Immature natural killer cell (primary cell): Measurements from ENCODE around the gene PDGFRB. TPM values are rescaled to one million over a fixed set of nuclear protein-coding genes. Genes with fewer than 3 reads are reported as not detected.

Source experiments
- DNase-seq, 3 donors: peaks; one replicate each; pipeline ENCODE4 v3.0.0; 2022; ENCODE audit warnings: mixed read lengths in 1 of 3
- H3K27ac Mint-ChIP-seq, 6 donors: one replicate each; pipeline ENCODE4 v1.8.0; 2020; ENCODE audit warnings: mixed read lengths in 6 of 6, mild to moderate bottlenecking in 5 of 6, inconsistent platforms in 4 of 6, moderate library complexity in 3 of 6
- H3K27me3 Mint-ChIP-seq, 3 donors: one replicate each; pipeline ENCODE4 v1.8.0; 2020 to 2021; ENCODE audit warnings: low read depth in 3 of 3, mild to moderate bottlenecking in 3 of 3, mixed read lengths in 3 of 3, moderate library complexity in 3 of 3, inconsistent platforms in 1 of 3
- H3K36me3 Mint-ChIP-seq, 3 donors: one replicate each; pipeline ENCODE4 v1.8.0; 2020; ENCODE audit warnings: mixed read lengths in 3 of 3, inconsistent platforms in 2 of 3, mild to moderate bottlenecking in 2 of 3
- H3K4me1 Mint-ChIP-seq, 2 donors: one replicate each; pipeline ENCODE4 v1.8.0; 2020; ENCODE audit warnings: inconsistent platforms in 2 of 2, mild to moderate bottlenecking in 2 of 2, mixed read lengths in 2 of 2, moderate library complexity in 1 of 2
- H3K4me3 Mint-ChIP-seq, 5 donors: one replicate each; pipeline ENCODE4 v1.8.0; 2020; ENCODE audit warnings: mild to moderate bottlenecking in 5 of 5, mixed read lengths in 5 of 5, inconsistent platforms in 3 of 5, moderate library complexity in 3 of 5
- H3K9me3 Mint-ChIP-seq, 6 donors: one replicate each; pipeline ENCODE4 v1.8.0; 2020; ENCODE audit warnings: mild to moderate bottlenecking in 6 of 6, mixed read lengths in 6 of 6, inconsistent platforms in 4 of 6, moderate library complexity in 3 of 6
- polyA plus RNA-seq, 3 donors: library from polyadenylated mRNA; unstranded; fragments of 300-500 nt; fragmentation: Illumina TruSeq; gene quantifications; one replicate each; pipeline ENCODE4 v1.2.3, GENCODE V29; 2021

PDGFRB gene
- polyA plus RNA-seq, 3 donors from 2014 or later: 6.4 to 18.9 (median 7.1) TPM

GRCh38 chr5:150114102-150114641 is 41.5 kb downstream of the PDGFRB start:
- Mint-ChIP-seq H3K4me3 (no peak overlapping the region), H3K27ac (no peak overlapping the region), H3K4me1 (peaks cover 0 to 16% of the 10 kb centered on the region in 2 donors), H3K27me3 (peaks cover 1 to 7% (median 3%) of the 10 kb centered on the region in 3 donors), H3K36me3 (no peaks in the 10 kb centered on the region), H3K9me3 (no peaks in the 10 kb centered on the region)
- DNase-seq: no peak

- H3K27ac Mint-ChIP-seq: no peak overlapping the region
- peaks cover 1 to 7% (median 3%) of the 10 kb centered on the region in 3 donors for H3K27me3 Mint-ChIP-seq
These were observed 42.4 kb downstream of the PDGFRB start for GRCh38 chr5:150113047-150113744.

GRCh38 chr5:150112201-150113046 is 43.2 kb downstream of the PDGFRB start:
- Mint-ChIP-seq H3K4me3 (no peak overlapping the region), H3K27ac (peak overlapping the region in 1 of 6 donors; percentile 10), H3K9me3 (no peaks in the 10 kb centered on the region), H3K4me1 (peaks cover 0 to 16% of the 10 kb centered on the region in 2 donors), H3K27me3 (peaks cover 1 to 9% (median 2%) of the 10 kb centered on the region in 3 donors), H3K36me3 (no peaks in the 10 kb centered on the region)
- DNase-seq: no peak

More at GRCh38 chr5:150113047-150113744, 42.4 kb downstream of the PDGFRB start:
- Mint-ChIP-seq H3K9me3 (no peaks in the 10 kb centered on the region), H3K4me3 (no peak overlapping the region), H3K4me1 (peaks cover 0 to 16% of the 10 kb centered on the region in 2 donors), H3K36me3 (no peaks in the 10 kb centered on the region)
- no peak for DNase-seq

GRCh38 chr5:150111122-150111521 is 44.5 kb downstream of the PDGFRB start:
- Mint-ChIP-seq H3K4me1 (peaks cover 0 to 16% of the 10 kb centered on the region in 2 donors), H3K36me3 (no peaks in the 10 kb centered on the region), H3K4me3 (no peak overlapping the region), H3K27me3 (peaks cover 1 to 9% (median 2%) of the 10 kb centered on the region in 3 donors), H3K27ac (no peak overlapping the region), H3K9me3 (no peaks in the 10 kb centered on the region)
- DNase-seq: no peak

- no peak overlapping the region for H3K27ac Mint-ChIP-seq
- H3K9me3 Mint-ChIP-seq: no peaks in the 10 kb centered on the region
- no peak overlapping the region for H3K4me3 Mint-ChIP-seq
- DNase-seq: no peak
- H3K36me3 Mint-ChIP-seq: no peaks in the 10 kb centered on the region
- peaks cover 0 to 9% (median 2%) of the 10 kb centered on the region in 3 donors for H3K27me3 Mint-ChIP-seq
- peaks cover 0 to 16% of the 10 kb centered on the region in 2 donors for H3K4me1 Mint-ChIP-seq
These were observed 45.7 kb downstream of the PDGFRB start for GRCh38 chr5:150109921-150110320.

GRCh38 chr5:150108711-150109514 is 46.7 kb downstream of the PDGFRB start:
- DNase-seq: no peak
- Mint-ChIP-seq H3K4me3 (no peak overlapping the region), H3K27me3 (peaks cover 0 to 9% (median 2%) of the 10 kb centered on the region in 3 donors), H3K27ac (no peak overlapping the region), H3K9me3 (no peaks in the 10 kb centered on the region), H3K36me3 (no peaks in the 10 kb centered on the region), H3K4me1 (peaks cover 0 to 16% of the 10 kb centered on the region in 2 donors)

GRCh38 chr5:150107909-150108447 is 47.7 kb downstream of the PDGFRB start:
- peak overlapping the region in 1 of 6 donors; percentile 3 for H3K27ac Mint-ChIP-seq
- no peaks in the 10 kb centered on the region for H3K36me3 Mint-ChIP-seq

GRCh38 chr5:150106674-150107426 is 48.8 kb downstream of the PDGFRB start:
- DNase-seq: no peak
- no peaks in the 10 kb centered on the region for H3K36me3 Mint-ChIP-seq
- peak overlapping the region in 1 of 6 donors; percentile 46 for H3K27ac Mint-ChIP-seq
- H3K27me3 Mint-ChIP-seq: peaks cover 2 to 6% (median 4%) of the 10 kb centered on the region in 3 donors
- H3K4me3 Mint-ChIP-seq: no peak overlapping the region
- H3K4me1 Mint-ChIP-seq: peaks cover 0 to 1% of the 10 kb centered on the region in 2 donors
- no peaks in the 10 kb centered on the region for H3K9me3 Mint-ChIP-seq

More at GRCh38 chr5:150107909-150108447, 47.7 kb downstream of the PDGFRB start:
- DNase-seq: no peak
- peaks cover 2 to 9% (median 2%) of the 10 kb centered on the region in 3 donors for H3K27me3 Mint-ChIP-seq
- no peak overlapping the region for H3K4me3 Mint-ChIP-seq
- no peaks in the 10 kb centered on the region for H3K9me3 Mint-ChIP-seq
- H3K4me1 Mint-ChIP-seq: peaks cover 0 to 11% of the 10 kb centered on the region in 2 donors

GRCh38 chr5:150105928-150106615 is 49.6 kb downstream of the PDGFRB start:
- Mint-ChIP-seq H3K4me3 (no peak overlapping the region), H3K27me3 (peaks cover 0 to 8% (median 4%) of the 10 kb centered on the region in 3 donors), H3K4me1 (no peaks in the 10 kb centered on the region), H3K36me3 (no peaks in the 10 kb centered on the region), H3K27ac (no peak overlapping the region), H3K9me3 (no peaks in the 10 kb centered on the region)
- no peak for DNase-seq

GRCh38 chr5:150104550-150104870 is 51.1 kb downstream of the PDGFRB start:
- Mint-ChIP-seq H3K4me3 (no peak overlapping the region), H3K36me3 (no peaks in the 10 kb centered on the region), H3K27ac (no peak overlapping the region), H3K4me1 (no peaks in the 10 kb centered on the region), H3K27me3 (peaks cover 5 to 7% (median 5%) of the 10 kb centered on the region in 3 donors), H3K9me3 (no peaks in the 10 kb centered on the region)
- no peak for DNase-seq

- Mint-ChIP-seq H3K27me3 (peaks cover 5% of the 10 kb centered on the region in 3 donors), H3K27ac (no peak overlapping the region), H3K9me3 (no peaks in the 10 kb centered on the region), H3K36me3 (no peaks in the 10 kb centered on the region), H3K4me3 (no peak overlapping the region), H3K4me1 (no peaks in the 10 kb centered on the region)
- no peak for DNase-seq
These were observed 51.7 kb downstream of the PDGFRB start for GRCh38 chr5:150103678-150104549.
